ENCODE data around the gene GXYLT1.
"Not testable (repeated sequence)": the region's sequence is repeated elsewhere in the genome, so short reads cannot be mapped to it uniquely, and the experiment has no call there.

The GXYLT1 gene

GRCh38 chr12:42125388-42125767 is 19.3 kb downstream of the GXYLT1 start:
- H3K4me3 ChIP-seq (ENCODE audit: low read depth, low read length) = no peak overlapping the region
- TF ChIP-seq CTCF (IDR thresholded peaks at IDR 0.05; ENCODE audit: low read depth, low read length, missing control alignments) = no peak
- DNase-seq (ENCODE audit: low read depth) = no peak
- in situ Hi-C loops (cut with HindIII; ENCODE audit: low sequenced_read_pairs) = loop anchor here (25.0 kb wide), 1 partner anchor 1162 kb away; no protein-coding TSS in a partner anchor

- in situ Hi-C loops (cut with HindIII; ENCODE audit: low sequenced_read_pairs) = loop anchor here (25.0 kb wide), 1 partner anchor 1162 kb away; no protein-coding TSS in a partner anchor
- no peak for TF ChIP-seq CTCF (IDR thresholded peaks at IDR 0.05; ENCODE audit: low read depth, low read length, missing control alignments)
- DNase-seq (ENCODE audit: low read depth) = no peak
- H3K4me3 ChIP-seq (ENCODE audit: low read depth, low read length) = no peak overlapping the region
Observed at GRCh38 chr12:42124764-42125387, 19.8 kb downstream of the GXYLT1 start.

GRCh38 chr12:42119085-42119633 is 25.5 kb downstream of the GXYLT1 start:
- no peak overlapping the region for H3K4me3 ChIP-seq (ENCODE audit: low read depth, low read length)
- DNase-seq (ENCODE audit: low read depth) = no peak
- in situ Hi-C loops (cut with HindIII; ENCODE audit: low sequenced_read_pairs) = no loop called here
- TF ChIP-seq CTCF (IDR thresholded peaks at IDR 0.05; ENCODE audit: low read depth, low read length, missing control alignments) = no peak

GRCh38 chr12:42118136-42118879 is 26.4 kb downstream of the GXYLT1 start:
- no peak for TF ChIP-seq CTCF (IDR thresholded peaks at IDR 0.05; ENCODE audit: low read depth, low read length, missing control alignments)
- H3K4me3 ChIP-seq (ENCODE audit: low read depth, low read length) = no peak overlapping the region
- DNase-seq (ENCODE audit: low read depth) = no peak
- in situ Hi-C loops (cut with HindIII; ENCODE audit: low sequenced_read_pairs) = no loop called here

GRCh38 chr12:42109031-42109430 is 35.6 kb downstream of the GXYLT1 start:
- no peak overlapping the region for H3K4me3 ChIP-seq (ENCODE audit: low read depth, low read length)
- in situ Hi-C loops (cut with HindIII; ENCODE audit: low sequenced_read_pairs) = no loop called here
- no peak for TF ChIP-seq CTCF (IDR thresholded peaks at IDR 0.05; ENCODE audit: low read depth, low read length, missing control alignments)
- no peak for DNase-seq (ENCODE audit: low read depth)

- in situ Hi-C loops (cut with HindIII; ENCODE audit: low sequenced_read_pairs); H3K4me3 ChIP-seq (ENCODE audit: low read depth, low read length); DNase-seq (ENCODE audit: low read depth): not testable (repeated sequence)
Observed at GRCh38 chr12:42106791-42107190, 37.9 kb downstream of the GXYLT1 start.

- no peak for DNase-seq (ENCODE audit: low read depth)
- in situ Hi-C loops (cut with HindIII; ENCODE audit: low sequenced_read_pairs) = no loop called here
- no peak overlapping the region for H3K4me3 ChIP-seq (ENCODE audit: low read depth, low read length)
- no peak for TF ChIP-seq CTCF (IDR thresholded peaks at IDR 0.05; ENCODE audit: low read depth, low read length, missing control alignments)
Observed at GRCh38 chr12:42104784-42105183, 39.9 kb downstream of the GXYLT1 start.

All from astrocyte of the cerebellum (primary cell).